BE2C (cell line): Measurements from ENCODE around the gene HARBI1. TPM values are rescaled to one million over a fixed set of nuclear protein-coding genes. Genes with fewer than 3 reads are reported as not detected.

Source experiments
- DNase-seq: peaks from one replicate; pipeline ENCODE4 v3.0.0-alpha.2; 2020
- H3K27me3 ChIP-seq: fragments of 250-450 bp; sonication (Bioruptor Pico); 2 replicates; pipeline ENCODE4 v1.5.1; 2020; ENCODE audit warnings: mild to moderate bottlenecking
- H3K36me3 ChIP-seq: fragments of 250-450 bp; sonication (Bioruptor Pico); 2 replicates; pipeline ENCODE4 v1.5.1; 2020; ENCODE audit warnings: mild to moderate bottlenecking
- H3K4me1 ChIP-seq: fragments of 250-450 bp; sonication (Bioruptor Pico); 2 replicates; pipeline ENCODE4 v1.5.1; 2020
- H3K4me3 ChIP-seq: 2 replicates; pipeline ENCODE4 v1.5.1; 2011; ENCODE audit warnings: low read depth, low read length
- H3K9me3 ChIP-seq: fragments of 250-450 bp; sonication (Bioruptor Pico); 2 replicates; pipeline ENCODE4 v1.5.1; 2020
- CTCF ChIP-seq: IDR thresholded peaks from 2 replicates; pipeline ENCODE4 v1.5.1; 2012; ENCODE audit warnings: mild to moderate bottlenecking, low read depth, low read length
- polyA plus RNA-seq: library from polyadenylated mRNA; unstranded; fragments of >200 nt; gene quantifications from one replicate; pipeline ENCODE4 v1.2.1, GENCODE V29; 2012; ENCODE audit warnings: low read depth, missing spikeins; ENCODE audit not compliant: insufficient read length, insufficient read depth

HARBI1 gene
- polyA plus RNA-seq = 2.1 TPM

GRCh38 chr11:46617134-46617971 is at the start of gene HARBI1, which contains the start of gene ATG13:
Gene HARBI1, minus strand, starts transcription at chr11:46617227. Its CDS starts 990 bp downstream, at chr11:46616237.
Gene ATG13, plus strand, starts transcription at chr11:46617553. Its CDS starts 26,739 bp downstream, at chr11:46644292.
- peak; percentile 61 for TF ChIP-seq CTCF
- Histone ChIP-seq H3K27me3 (no peaks in the 10 kb centered on the region), H3K36me3 (no peaks in the 10 kb centered on the region), H3K4me3 (peak within 1 kb of the TSS; percentile 90), H3K9me3 (no peaks in the 10 kb centered on the region), H3K4me1 (no peaks in the 10 kb centered on the region)
- peak; percentile 86 for DNase-seq

GRCh38 chr11:46666516-46666915 is 49.5 kb upstream of the HARBI1 start:
- no peaks in the 10 kb centered on the region for H3K4me1 ChIP-seq
- H3K4me3 ChIP-seq = no peak overlapping the region
- no peak for TF ChIP-seq CTCF
- H3K9me3 ChIP-seq = no peaks in the 10 kb centered on the region
- no peak for DNase-seq
- H3K36me3 ChIP-seq = no peaks in the 10 kb centered on the region
- H3K27me3 ChIP-seq = no peaks in the 10 kb centered on the region

GRCh38 chr11:46665356-46665755 is 48.3 kb upstream of the HARBI1 start:
- H3K9me3 ChIP-seq = no peaks in the 10 kb centered on the region
- no peaks in the 10 kb centered on the region for H3K36me3 ChIP-seq
- no peak for TF ChIP-seq CTCF
- H3K4me3 ChIP-seq = no peak overlapping the region
- no peaks in the 10 kb centered on the region for H3K4me1 ChIP-seq
- H3K27me3 ChIP-seq = no peaks in the 10 kb centered on the region
- DNase-seq = no peak

- Histone ChIP-seq H3K4me1 (no peaks in the 10 kb centered on the region), H3K36me3 (no peaks in the 10 kb centered on the region), H3K4me3 (no peak overlapping the region), H3K27me3 (no peaks in the 10 kb centered on the region), H3K9me3 (no peaks in the 10 kb centered on the region)
- DNase-seq = no peak
- no peak for TF ChIP-seq CTCF
These were observed 47.6 kb upstream of the HARBI1 start for GRCh38 chr11:46664612-46665011.

- no peak for DNase-seq
- no peaks in the 10 kb centered on the region for H3K36me3 ChIP-seq
- no peaks in the 10 kb centered on the region for H3K9me3 ChIP-seq
- H3K4me1 ChIP-seq = no peaks in the 10 kb centered on the region
- no peak for TF ChIP-seq CTCF
- H3K4me3 ChIP-seq = no peak overlapping the region
- H3K27me3 ChIP-seq = no peaks in the 10 kb centered on the region
These were observed 46.4 kb upstream of the HARBI1 start for GRCh38 chr11:46663277-46663940.

- no peaks in the 10 kb centered on the region for H3K36me3 ChIP-seq
These were observed 45.3 kb upstream of the HARBI1 start for GRCh38 chr11:46662366-46662765.

More at GRCh38 chr11:46662366-46662765, 45.3 kb upstream of the HARBI1 start:
- no peaks in the 10 kb centered on the region for H3K9me3 ChIP-seq
- no peaks in the 10 kb centered on the region for H3K27me3 ChIP-seq
- no peak overlapping the region for H3K4me3 ChIP-seq
- no peak for TF ChIP-seq CTCF
- no peak for DNase-seq
- H3K4me1 ChIP-seq = no peaks in the 10 kb centered on the region
